ENCODE results near the gene PDCD2. TPM values are rescaled to one million over a fixed set of nuclear protein-coding genes. Genes with fewer than 3 reads are reported as not detected.

Gene PDCD2
- total RNA-seq, 3 donors from 2014 or later (not counting 1 experiment from before 2014, with no cell fraction given): 40.4 to 58.4 (median 42.2) TPM

GRCh38 chr6:170572704-170573466 lies 11.6 kb downstream of the PDCD2 start:
- 84% methylated on average over 2 of the region's 2 CpGs for WGBS (ENCODE audit: insufficient coverage)
- no peak for ATAC-seq
- no peak for DNase-seq
- TF ChIP-seq, protein P1, sequence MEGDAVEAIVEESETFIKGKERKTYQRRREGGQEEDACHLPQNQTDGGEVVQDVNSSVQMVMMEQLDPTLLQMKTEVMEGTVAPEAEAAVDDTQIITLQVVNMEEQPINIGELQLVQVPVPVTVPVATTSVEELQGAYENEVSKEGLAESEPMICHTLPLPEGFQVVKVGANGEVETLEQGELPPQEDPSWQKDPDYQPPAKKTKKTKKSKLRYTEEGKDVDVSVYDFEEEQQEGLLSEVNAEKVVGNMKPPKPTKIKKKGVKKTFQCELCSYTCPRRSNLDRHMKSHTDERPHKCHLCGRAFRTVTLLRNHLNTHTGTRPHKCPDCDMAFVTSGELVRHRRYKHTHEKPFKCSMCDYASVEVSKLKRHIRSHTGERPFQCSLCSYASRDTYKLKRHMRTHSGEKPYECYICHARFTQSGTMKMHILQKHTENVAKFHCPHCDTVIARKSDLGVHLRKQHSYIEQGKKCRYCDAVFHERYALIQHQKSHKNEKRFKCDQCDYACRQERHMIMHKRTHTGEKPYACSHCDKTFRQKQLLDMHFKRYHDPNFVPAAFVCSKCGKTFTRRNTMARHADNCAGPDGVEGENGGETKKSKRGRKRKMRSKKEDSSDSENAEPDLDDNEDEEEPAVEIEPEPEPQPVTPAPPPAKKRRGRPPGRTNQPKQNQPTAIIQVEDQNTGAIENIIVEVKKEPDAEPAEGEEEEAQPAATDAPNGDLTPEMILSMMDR (IDR thresholded peaks at IDR 0.05): no peak
- no peaks in the 10 kb centered on the region for H3K27me3 Mint-ChIP-seq (ENCODE audit: low read depth in 2 of 2)
- peaks cover 62% of the 10 kb centered on the region for H3K36me3 ChIP-seq (ENCODE audit: control insufficient read depth, insufficient read depth, low read length)
- no peak overlapping the region for H3K4me3 ChIP-seq (ENCODE audit: low read length)
- no peak overlapping the region for H3K27ac Mint-ChIP-seq
- H3K4me1 Mint-ChIP-seq: no peaks in the 10 kb centered on the region
- no peaks in the 10 kb centered on the region for H3K9me3 ChIP-seq (ENCODE audit: control insufficient read depth, insufficient read depth, low read length)
- peaks cover 10% of the 10 kb centered on the region for H3K36me3 Mint-ChIP-seq
- H3K4me1 ChIP-seq (ENCODE audit: control insufficient read depth, insufficient read depth, low read length): no peaks in the 10 kb centered on the region
- no peak overlapping the region for H3K4me3 Mint-ChIP-seq
- intact Hi-C loops (cut with micrococcal nuclease): no loop called here
- H3K27me3 ChIP-seq (ENCODE audit: control insufficient read depth, insufficient read depth, low read length): no peaks in the 10 kb centered on the region
- H3K9me3 Mint-ChIP-seq: no peaks in the 10 kb centered on the region
- H3K27ac ChIP-seq (ENCODE audit: low read length): no peak overlapping the region

GRCh38 chr6:170564936-170565530 lies 19.4 kb downstream of the PDCD2 start:
- H3K4me3 ChIP-seq (ENCODE audit: low read length): no peak overlapping the region
- WGBS (ENCODE audit: insufficient coverage): 97% methylated on average over 7 of the region's 8 CpGs
- no peaks in the 10 kb centered on the region for H3K9me3 ChIP-seq (ENCODE audit: control insufficient read depth, insufficient read depth, low read length)
- peaks cover 67% of the 10 kb centered on the region for H3K36me3 ChIP-seq (ENCODE audit: control insufficient read depth, insufficient read depth, low read length)
- no peak overlapping the region for H3K27ac ChIP-seq (ENCODE audit: low read length)
- peaks cover 24% of the 10 kb centered on the region for H3K36me3 Mint-ChIP-seq
- ATAC-seq (no peak), DNase-seq (no peak)
- intact Hi-C loops (cut with micrococcal nuclease): no loop called here
- no peak overlapping the region for H3K27ac Mint-ChIP-seq
- H3K27me3 Mint-ChIP-seq (ENCODE audit: low read depth in 2 of 2): no peaks in the 10 kb centered on the region
- no peaks in the 10 kb centered on the region for H3K4me1 ChIP-seq (ENCODE audit: control insufficient read depth, insufficient read depth, low read length)
- no peaks in the 10 kb centered on the region for H3K9me3 Mint-ChIP-seq
- H3K4me3 Mint-ChIP-seq: no peak overlapping the region
- TF ChIP-seq, protein P1 (IDR thresholded peaks at IDR 0.05): no peak
- H3K4me1 Mint-ChIP-seq: peaks cover 0 to 14% of the 10 kb centered on the region in 2 donors
- H3K27me3 ChIP-seq (ENCODE audit: control insufficient read depth, insufficient read depth, low read length): no peaks in the 10 kb centered on the region

DNA sequence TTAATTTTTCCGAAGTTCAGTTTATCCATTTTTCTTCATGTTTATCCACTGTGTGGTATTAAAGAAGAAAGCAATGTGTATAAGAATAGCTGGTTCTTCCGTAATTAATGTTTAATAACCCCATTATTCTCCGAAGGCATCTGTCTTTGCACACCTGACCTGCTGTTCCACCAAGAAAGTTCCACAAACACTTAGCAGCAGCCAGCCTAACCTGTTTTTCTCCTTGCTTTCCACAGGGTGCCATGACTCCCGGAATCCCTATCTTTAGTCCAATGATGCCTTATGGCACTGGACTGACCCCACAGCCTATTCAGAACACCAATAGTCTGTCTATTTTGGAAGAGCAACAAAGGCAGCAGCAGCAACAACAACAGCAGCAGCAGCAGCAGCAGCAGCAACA lies 22.9 kb downstream of the PDCD2 start:
- no peak for DNase-seq
- no peak overlapping the region for H3K27ac Mint-ChIP-seq
- H3K27me3 Mint-ChIP-seq (ENCODE audit: low read depth in 2 of 2): no peaks in the 10 kb centered on the region
- no peaks in the 10 kb centered on the region for H3K9me3 Mint-ChIP-seq
- H3K36me3 Mint-ChIP-seq: peaks cover 19% of the 10 kb centered on the region
- H3K27me3 ChIP-seq (ENCODE audit: control insufficient read depth, insufficient read depth, low read length): no peaks in the 10 kb centered on the region
- H3K4me1 ChIP-seq (ENCODE audit: control insufficient read depth, insufficient read depth, low read length): no peaks in the 10 kb centered on the region
- H3K4me3 Mint-ChIP-seq: no peak overlapping the region
- TF ChIP-seq, protein P1 (IDR thresholded peaks at IDR 0.05): no peak
- H3K27ac ChIP-seq (ENCODE audit: low read length): no peak overlapping the region
- intact Hi-C loops (cut with micrococcal nuclease): no loop called here
- ATAC-seq: no peak
- over 99% methylated on average over 3 of the region's 4 CpGs for WGBS (ENCODE audit: insufficient coverage)
- H3K36me3 ChIP-seq (ENCODE audit: control insufficient read depth, insufficient read depth, low read length): peaks cover 59% of the 10 kb centered on the region
- no peaks in the 10 kb centered on the region for H3K9me3 ChIP-seq (ENCODE audit: control insufficient read depth, insufficient read depth, low read length)
- H3K4me3 ChIP-seq (ENCODE audit: low read length): no peak overlapping the region
- peaks cover 11 to 18% of the 10 kb centered on the region in 2 donors for H3K4me1 Mint-ChIP-seq

Measured in natural killer cell (primary cell).